ENCODE measurements around the gene SLTM. TPM values are rescaled to one million over a fixed set of nuclear protein-coding genes. Genes with fewer than 3 reads are reported as not detected.
"Not testable (repeated sequence)": the region's sequence is repeated elsewhere in the genome, so short reads cannot be mapped to it uniquely, and the experiment has no call there.

SLTM gene
- polyA plus RNA-seq, 6 donors from 2014 or later = 42.5 to 100.0 (median 65.9) TPM

DNA sequence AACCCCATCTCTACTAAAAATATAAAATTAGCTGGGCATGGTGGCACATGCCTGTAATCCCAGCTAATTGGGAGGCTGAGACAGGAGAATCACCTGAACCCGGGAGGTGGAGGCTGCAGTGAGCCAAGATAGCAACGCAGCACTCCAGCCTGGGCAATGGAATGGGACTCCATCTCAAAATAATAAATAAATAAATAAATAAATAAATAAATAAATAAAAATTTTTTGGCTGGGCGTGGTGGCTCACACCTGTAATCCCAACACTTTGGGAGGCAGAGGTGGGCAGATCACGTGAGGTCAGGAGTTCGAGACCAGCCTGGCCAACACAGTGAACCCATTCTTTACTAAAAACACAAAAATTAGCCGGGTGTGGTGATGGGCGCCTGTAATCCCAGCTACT is 13.0 kb downstream of the SLTM start:
- not testable (repeated sequence) for H3K4me3 Mint-ChIP-seq; DNase-seq; H3K27ac Mint-ChIP-seq; H3K9me3 Mint-ChIP-seq; ATAC-seq (ENCODE audit: low read depth in 2 of 2); H3K27me3 Mint-ChIP-seq
- Mint-ChIP-seq H3K4me1 (peaks cover 0 to 21% (median 5%) of the 10 kb centered on the region in 3 donors), H3K36me3 (peaks cover 0 to 10% of the 10 kb centered on the region in 2 donors)

GRCh38 chr15:58919232-58919631 is 14.2 kb downstream of the SLTM start:
- ATAC-seq (ENCODE audit: low read depth in 2 of 2) (no peak), DNase-seq (no peak)
- Mint-ChIP-seq H3K36me3 (peaks cover 0 to 18% of the 10 kb centered on the region in 2 donors), H3K9me3 (no peaks in the 10 kb centered on the region), H3K4me1 (peaks cover 4 to 14% (median 8%) of the 10 kb centered on the region in 3 donors), H3K27me3 (no peaks in the 10 kb centered on the region), H3K27ac (no peak overlapping the region), H3K4me3 (no peak overlapping the region)

DNA sequence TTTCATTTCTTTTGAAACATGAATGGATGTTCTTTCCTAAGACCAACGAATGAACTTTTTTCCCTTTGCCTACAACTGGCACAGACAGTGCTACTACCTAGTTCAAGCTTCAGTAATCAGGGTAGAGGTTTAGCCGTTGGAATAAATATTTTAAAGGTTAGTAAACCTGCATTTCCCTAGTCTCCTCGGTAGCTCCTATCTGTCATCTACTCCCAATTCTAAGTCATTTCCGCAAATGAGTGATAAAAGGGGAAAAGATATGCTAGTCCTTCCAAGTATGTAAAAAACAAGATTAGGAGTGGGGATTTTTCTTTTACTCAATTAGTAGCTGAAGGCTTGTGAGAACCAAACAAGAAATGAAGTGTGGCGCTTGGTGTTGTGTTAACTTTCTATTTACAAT is 15.2 kb downstream of the SLTM start:
- DNase-seq = no peak
- peak overlapping the region in 1 of 6 donors; percentile 49 for H3K27ac Mint-ChIP-seq
- no peaks in the 10 kb centered on the region for H3K9me3 Mint-ChIP-seq
- peaks cover 7 to 11% (median 8%) of the 10 kb centered on the region in 3 donors for H3K4me1 Mint-ChIP-seq
- ATAC-seq (ENCODE audit: low read depth in 2 of 2) = no peak
- H3K36me3 Mint-ChIP-seq = peaks cover 0 to 27% of the 10 kb centered on the region in 2 donors
- H3K4me3 Mint-ChIP-seq = no peak overlapping the region
- H3K27me3 Mint-ChIP-seq = no peaks in the 10 kb centered on the region

DNA sequence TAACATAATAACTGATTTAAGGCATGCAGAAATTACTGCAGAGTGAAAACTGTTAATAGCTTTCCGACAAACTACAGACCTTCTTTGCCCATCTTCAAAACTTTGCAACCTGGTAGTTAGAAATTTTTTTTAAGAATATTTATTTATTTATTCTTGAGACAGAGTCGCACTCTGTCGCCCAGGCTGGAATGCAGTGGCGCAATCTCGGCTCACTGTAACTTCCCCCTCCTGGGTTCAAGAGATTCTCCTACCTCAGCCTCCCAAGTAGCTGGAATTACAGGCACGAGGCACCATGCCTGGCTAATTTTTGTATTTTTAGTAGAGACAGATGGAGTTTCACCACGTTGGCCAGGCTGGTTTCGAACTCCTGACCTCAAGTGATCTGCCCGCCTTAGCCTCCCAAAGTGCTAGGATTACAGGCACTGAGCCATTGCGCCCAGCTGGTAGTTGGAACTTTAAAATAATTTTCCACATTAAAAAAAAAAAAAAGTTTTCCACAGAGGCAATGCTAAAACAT is 15.8 kb downstream of the SLTM start:
- not testable (repeated sequence) for H3K27me3 Mint-ChIP-seq; ATAC-seq (ENCODE audit: low read depth in 2 of 2); DNase-seq; H3K9me3 Mint-ChIP-seq
- Mint-ChIP-seq H3K4me3 (peak overlapping the region in 1 of 8 donors; percentile 10), H3K27ac (peak overlapping the region in 1 of 6 donors; percentile 55), H3K4me1 (peaks cover 7 to 11% (median 8%) of the 10 kb centered on the region in 3 donors), H3K36me3 (peaks cover 0 to 27% of the 10 kb centered on the region in 2 donors)

DNA sequence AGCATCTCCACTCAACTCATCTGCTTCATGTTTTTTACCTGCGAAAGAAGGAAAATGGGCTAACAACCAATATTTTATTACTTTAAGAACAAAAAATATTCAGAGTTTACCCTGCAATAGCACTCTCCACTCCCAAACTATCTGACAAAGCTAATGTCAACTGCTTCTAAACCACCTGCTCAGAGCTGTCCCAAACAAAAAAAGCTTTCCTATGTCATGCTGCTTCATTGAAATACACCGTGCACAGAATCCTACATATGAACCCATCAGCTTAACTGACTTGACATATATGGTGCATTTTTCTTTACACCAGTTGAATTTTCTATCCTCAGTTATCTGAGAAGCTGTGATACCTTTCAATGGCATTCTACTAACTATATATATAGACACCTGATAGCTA is 16.5 kb downstream of the SLTM start:
- ATAC-seq (ENCODE audit: low read depth in 2 of 2) (no peak), DNase-seq (no peak)
- H3K27me3 Mint-ChIP-seq = no peaks in the 10 kb centered on the region
- H3K9me3 Mint-ChIP-seq = no peaks in the 10 kb centered on the region
- peaks cover 0 to 27% of the 10 kb centered on the region in 2 donors for H3K36me3 Mint-ChIP-seq
- H3K27ac Mint-ChIP-seq = peak overlapping the region in 3 of 6 donors; percentile 6 to 86 (median 55)
- H3K4me3 Mint-ChIP-seq = no peak overlapping the region
- peaks cover 7 to 11% (median 8%) of the 10 kb centered on the region in 3 donors for H3K4me1 Mint-ChIP-seq

DNA sequence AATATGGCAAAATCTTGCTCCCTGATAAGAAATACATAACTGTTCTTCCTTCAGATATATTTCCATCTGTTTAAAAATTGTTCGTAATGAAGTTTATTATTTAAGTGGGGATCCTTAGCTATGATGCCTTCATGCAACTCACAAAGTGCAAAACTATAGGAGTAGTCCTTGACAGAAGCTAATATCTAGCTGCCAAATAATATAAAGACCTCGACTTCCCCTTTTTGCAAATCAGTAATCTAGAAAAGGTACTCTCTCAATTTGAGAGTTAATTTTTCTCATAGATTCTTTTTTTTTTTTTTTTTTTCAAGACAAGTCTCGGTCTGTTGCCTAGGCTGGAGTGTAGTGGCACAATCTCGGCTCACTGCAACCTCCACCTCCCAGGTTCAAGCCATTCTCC is 23.0 kb downstream of the SLTM start:
- Mint-ChIP-seq H3K4me3 (peak overlapping the region in 1 of 8 donors; percentile 33), H3K9me3 (no peaks in the 10 kb centered on the region), H3K36me3 (peaks cover 0 to 37% of the 10 kb centered on the region in 2 donors), H3K4me1 (peaks cover 21 to 31% (median 28%) of the 10 kb centered on the region in 3 donors), H3K27ac (peak overlapping the region in 2 of 6 donors; percentile 19 to 82), H3K27me3 (no peaks in the 10 kb centered on the region)
- no peak for DNase-seq
- no peak for ATAC-seq (ENCODE audit: low read depth in 2 of 2)

GRCh38 chr15:58909616-58910015 is 23.9 kb downstream of the SLTM start:
- Mint-ChIP-seq H3K36me3 (peaks cover 0 to 32% of the 10 kb centered on the region in 2 donors), H3K27ac (peak overlapping the region in 3 of 6 donors; percentile 50 to 78 (median 57)), H3K9me3 (no peaks in the 10 kb centered on the region), H3K4me3 (no peak overlapping the region), H3K27me3 (no peaks in the 10 kb centered on the region), H3K4me1 (peaks cover 21 to 31% (median 28%) of the 10 kb centered on the region in 3 donors)
- ATAC-seq (ENCODE audit: low read depth in 2 of 2) (no peak), DNase-seq (no peak)

DNA sequence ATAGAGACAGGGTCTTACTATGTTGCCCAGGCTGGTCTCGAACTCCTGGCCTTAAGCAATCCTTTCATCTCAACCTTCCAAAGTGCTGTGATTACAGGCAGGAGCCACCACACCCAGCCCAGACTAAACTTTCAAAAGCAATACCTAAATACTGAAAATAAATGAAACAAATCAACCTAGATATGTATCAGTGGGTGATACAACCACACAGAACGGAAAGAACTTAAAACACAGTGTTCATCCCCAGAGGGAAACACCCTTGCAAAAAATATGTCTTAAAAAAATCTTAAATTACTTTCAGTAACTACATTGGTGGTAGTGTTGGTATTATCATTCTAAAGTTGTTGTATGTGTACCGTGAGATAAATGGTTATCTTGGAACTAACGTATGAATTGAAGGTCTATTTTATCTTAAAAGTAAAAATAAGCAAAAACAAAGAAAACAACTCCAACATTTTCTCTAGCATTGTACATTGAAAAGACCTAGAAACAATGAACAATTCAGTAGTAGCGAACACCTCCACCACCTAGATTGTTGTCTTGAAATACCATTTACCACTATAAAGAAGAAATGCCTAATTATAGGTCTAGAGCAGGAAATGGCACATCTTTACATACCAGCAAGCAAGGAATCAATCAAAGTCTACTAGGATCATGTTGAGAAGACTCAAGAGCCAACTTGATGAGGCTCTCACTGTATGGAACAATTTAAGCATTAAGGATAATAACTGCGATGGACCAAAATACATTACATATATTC is 24.7 kb downstream of the SLTM start:
- DNase-seq (no peak), ATAC-seq (ENCODE audit: low read depth in 2 of 2) (no peak)
- H3K27me3 Mint-ChIP-seq = no peaks in the 10 kb centered on the region
- peak overlapping the region in 4 of 6 donors; percentile 38 to 70 (median 58) for H3K27ac Mint-ChIP-seq
- H3K36me3 Mint-ChIP-seq = peaks cover 0 to 23% of the 10 kb centered on the region in 2 donors
- H3K9me3 Mint-ChIP-seq = no peaks in the 10 kb centered on the region
- H3K4me1 Mint-ChIP-seq = peaks cover 15 to 24% (median 23%) of the 10 kb centered on the region in 3 donors
- no peak overlapping the region for H3K4me3 Mint-ChIP-seq

- Mint-ChIP-seq H3K36me3 (peaks cover 6 to 7% of the 10 kb centered on the region in 2 donors), H3K4me1 (peaks cover 0 to 7% (median 0%) of the 10 kb centered on the region in 3 donors), H3K27me3 (no peaks in the 10 kb centered on the region), H3K27ac (peak overlapping the region in 1 of 6 donors; percentile 9), H3K9me3 (no peaks in the 10 kb centered on the region), H3K4me3 (no peak overlapping the region)
- ATAC-seq (ENCODE audit: low read depth in 2 of 2) (no peak), DNase-seq (no peak)
Observed at GRCh38 chr15:58900631-58901030, 32.8 kb downstream of the SLTM start.

- H3K4me1 Mint-ChIP-seq = peaks cover 0 to 7% (median 0%) of the 10 kb centered on the region in 3 donors
- DNase-seq (no peak), ATAC-seq (ENCODE audit: low read depth in 2 of 2) (no peak)
- no peaks in the 10 kb centered on the region for H3K27me3 Mint-ChIP-seq
- no peaks in the 10 kb centered on the region for H3K9me3 Mint-ChIP-seq
- H3K36me3 Mint-ChIP-seq = peaks cover 23 to 26% of the 10 kb centered on the region in 2 donors
- no peak overlapping the region for H3K4me3 Mint-ChIP-seq
- H3K27ac Mint-ChIP-seq = peak overlapping the region in 1 of 6 donors; percentile 44
Observed at GRCh38 chr15:58898150-58898680, 35.3 kb downstream of the SLTM start.

GRCh38 chr15:58889363-58889762 is 44.1 kb downstream of the SLTM start:
- no peaks in the 10 kb centered on the region for H3K27me3 Mint-ChIP-seq

GRCh38 chr15:58886921-58887320 is 46.6 kb downstream of the SLTM start:
- DNase-seq (no peak), ATAC-seq (ENCODE audit: low read depth in 2 of 2) (no peak)
- Mint-ChIP-seq H3K4me1 (peaks cover 0 to 3% (median 0%) of the 10 kb centered on the region in 3 donors), H3K36me3 (peaks cover 45 to 52% of the 10 kb centered on the region in 2 donors), H3K4me3 (no peak overlapping the region), H3K9me3 (no peaks in the 10 kb centered on the region), H3K27ac (peak overlapping the region in 5 of 6 donors; percentile 62 to 90 (median 84)), H3K27me3 (no peaks in the 10 kb centered on the region)

More at GRCh38 chr15:58889363-58889762, 44.1 kb downstream of the SLTM start:
- H3K36me3 Mint-ChIP-seq = peaks cover 47 to 54% of the 10 kb centered on the region in 2 donors
- no peaks in the 10 kb centered on the region for H3K9me3 Mint-ChIP-seq
- DNase-seq = no peak
- H3K27ac Mint-ChIP-seq = no peak overlapping the region
- no peaks in the 10 kb centered on the region for H3K4me1 Mint-ChIP-seq
- H3K4me3 Mint-ChIP-seq = no peak overlapping the region
- no peak for ATAC-seq (ENCODE audit: low read depth in 2 of 2)

GRCh38 chr15:58883926-58884325 is 49.6 kb downstream of the SLTM start:
- peaks cover 47 to 52% of the 10 kb centered on the region in 2 donors for H3K36me3 Mint-ChIP-seq
- H3K4me1 Mint-ChIP-seq; H3K4me3 Mint-ChIP-seq; H3K9me3 Mint-ChIP-seq; H3K27me3 Mint-ChIP-seq; DNase-seq; ATAC-seq (ENCODE audit: low read depth in 2 of 2): not testable (repeated sequence)
- peak overlapping the region in 1 of 6 donors; percentile 47 for H3K27ac Mint-ChIP-seq

Data from naive B cell (primary cell).